Nephron progenitor cell (in vitro differentiated cells): ENCODE measurements around the gene HOXB3.

Source experiments
- DNase-seq: peaks from one replicate; pipeline ENCODE4 v3.0.0; 2021
- H3K27ac Mint-ChIP-seq: 2 replicates; pipeline ENCODE4 v1.8.0; 2021; ENCODE audit warnings: mild to moderate bottlenecking, moderate library complexity, mixed read lengths
- H3K27me3 Mint-ChIP-seq: 2 replicates; pipeline ENCODE4 v1.8.0; 2021; ENCODE audit warnings: mild to moderate bottlenecking, low read depth, mixed read lengths; ENCODE audit not compliant: poor library complexity
- H3K36me3 Mint-ChIP-seq: 2 replicates; pipeline ENCODE4 v1.8.0; 2021; ENCODE audit warnings: low read depth, mixed read lengths
- H3K4me1 Mint-ChIP-seq: 2 replicates; pipeline ENCODE4 v1.8.0; 2021; ENCODE audit warnings: mixed read lengths
- H3K4me3 Mint-ChIP-seq: 2 replicates; pipeline ENCODE4 v1.8.0; 2021; ENCODE audit warnings: mild to moderate bottlenecking, moderate library complexity, mixed read lengths
- H3K9me3 Mint-ChIP-seq: 2 replicates; pipeline ENCODE4 v1.8.0; 2021; ENCODE audit warnings: mild to moderate bottlenecking, moderate library complexity, mixed read lengths
- CTCF ChIP-seq: fragments of 200-600 bp; sonication (generic); IDR thresholded peaks from 2 replicates; pipeline ENCODE4 v1.5.0; 2021; ENCODE audit warnings: antibody characterized with exemption

Gene HOXB3

GRCh38 chr17:48528153-48528935 lies 61.7 kb downstream of the HOXB3 start:
- peaks cover 10% of the 10 kb centered on the region for H3K27me3 Mint-ChIP-seq
- peaks cover 91% of the 10 kb centered on the region for H3K4me1 Mint-ChIP-seq
- H3K27ac Mint-ChIP-seq, result peak overlapping the region; percentile 100
- no peaks in the 10 kb centered on the region for H3K36me3 Mint-ChIP-seq
- DNase-seq, result peak; percentile 73
- no peak for TF ChIP-seq CTCF
- H3K9me3 Mint-ChIP-seq, result no peaks in the 10 kb centered on the region
- peak overlapping the region; percentile 93 for H3K4me3 Mint-ChIP-seq

GRCh38 chr17:48527547-48527932 lies 62.5 kb downstream of the HOXB3 start:
- Mint-ChIP-seq H3K4me3 (peak overlapping the region; percentile 93), H3K36me3 (no peaks in the 10 kb centered on the region), H3K4me1 (peaks cover 91% of the 10 kb centered on the region), H3K27me3 (peaks cover 3% of the 10 kb centered on the region), H3K9me3 (no peaks in the 10 kb centered on the region), H3K27ac (peak overlapping the region; percentile 100)
- TF ChIP-seq CTCF, result no peak
- peak; percentile 54 for DNase-seq

GRCh38 chr17:48526608-48527546 lies 63.2 kb downstream of the HOXB3 start:
- H3K36me3 Mint-ChIP-seq, result no peaks in the 10 kb centered on the region
- no peak for TF ChIP-seq CTCF
- DNase-seq, result peak; percentile 69
- H3K27ac Mint-ChIP-seq, result peak overlapping the region; percentile 100
- peak overlapping the region; percentile 93 for H3K4me3 Mint-ChIP-seq
- H3K27me3 Mint-ChIP-seq, result peaks cover 3% of the 10 kb centered on the region
- H3K9me3 Mint-ChIP-seq, result no peaks in the 10 kb centered on the region
- H3K4me1 Mint-ChIP-seq, result peaks cover 91% of the 10 kb centered on the region

GRCh38 chr17:48523010-48523409 lies 67.0 kb downstream of the HOXB3 start:
- H3K36me3 Mint-ChIP-seq, result peaks cover 5% of the 10 kb centered on the region
- TF ChIP-seq CTCF, result peak; percentile 27
- peak overlapping the region; percentile 98 for H3K27ac Mint-ChIP-seq
- no peak for DNase-seq
- H3K4me3 Mint-ChIP-seq, result no peak overlapping the region
- H3K4me1 Mint-ChIP-seq, result peaks cover 80% of the 10 kb centered on the region
- no peaks in the 10 kb centered on the region for H3K9me3 Mint-ChIP-seq
- no peaks in the 10 kb centered on the region for H3K27me3 Mint-ChIP-seq

GRCh38 chr17:48522031-48522653 lies 67.9 kb downstream of the HOXB3 start:
- Mint-ChIP-seq H3K27me3 (no peaks in the 10 kb centered on the region), H3K36me3 (peaks cover 5% of the 10 kb centered on the region), H3K27ac (peak overlapping the region; percentile 98), H3K4me1 (peaks cover 73% of the 10 kb centered on the region), H3K9me3 (no peaks in the 10 kb centered on the region), H3K4me3 (peak overlapping the region; percentile 53)
- DNase-seq, result peak; percentile 67
- TF ChIP-seq CTCF, result no peak
